Activated naive CD8-positive, alpha-beta T cell treated with anti-CD3 and anti-CD28 coated beads for 36 hours (primary cell): ENCODE data around the gene PAX4. TPM values are rescaled to one million over a fixed set of nuclear protein-coding genes. Genes with fewer than 3 reads are reported as not detected.

ENCODE experiments used
- DNase-seq: peaks from one replicate; pipeline ENCODE4 v3.0.0; 2021
- H3K27ac Mint-ChIP-seq: one replicate; pipeline ENCODE4 v1.8.0; 2022; ENCODE audit warnings: mild to moderate bottlenecking, moderate library complexity, mixed read lengths
- H3K27me3 Mint-ChIP-seq: one replicate; pipeline ENCODE4 v1.8.0; 2022; ENCODE audit warnings: mild to moderate bottlenecking, mixed read lengths
- H3K36me3 Mint-ChIP-seq: one replicate; pipeline ENCODE4 v1.8.0; 2021; ENCODE audit warnings: mild to moderate bottlenecking, mixed read lengths
- H3K4me1 Mint-ChIP-seq: one replicate; pipeline ENCODE4 v1.8.0; 2021; ENCODE audit warnings: mixed read lengths
- H3K4me3 Mint-ChIP-seq: one replicate; pipeline ENCODE4 v1.8.0; 2022; ENCODE audit warnings: mild to moderate bottlenecking, moderate library complexity, mixed read lengths
- H3K9me3 Mint-ChIP-seq: one replicate; pipeline ENCODE4 v1.8.0; 2022; ENCODE audit warnings: mixed read lengths
- total RNA-seq, 2 experiments: library from RNA; stranded (reverse); gene quantifications; one replicate each; pipeline ENCODE4 v1.2.3, GENCODE V29; 2021

PAX4 gene
- total RNA-seq, 2 experiments from 2014 or later = not detected

DNA sequence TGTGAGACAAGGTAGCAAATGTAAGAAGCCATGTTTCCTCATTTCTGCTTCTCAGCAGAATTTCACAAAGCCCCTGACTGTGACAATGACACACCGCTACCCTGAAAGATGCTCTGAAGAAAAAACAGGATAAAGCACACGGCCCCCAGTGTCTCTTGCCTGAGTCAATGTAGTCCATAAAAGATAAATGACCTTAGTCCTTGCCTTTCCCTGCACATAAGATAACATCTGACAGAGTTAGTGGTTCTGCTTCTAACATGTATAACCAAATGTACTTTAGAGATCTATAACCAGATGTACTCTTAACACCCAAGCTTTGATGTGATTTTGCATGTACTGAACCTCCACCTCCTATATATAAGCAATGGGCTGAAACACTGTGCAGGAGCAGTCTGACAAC lies 31.0 kb upstream of the PAX4 start:
- Mint-ChIP-seq H3K4me1 (peaks cover 5% of the 10 kb centered on the region), H3K4me3 (no peak overlapping the region), H3K27me3 (peaks cover 3% of the 10 kb centered on the region), H3K36me3 (peaks cover 16% of the 10 kb centered on the region), H3K27ac (no peak overlapping the region), H3K9me3 (no peaks in the 10 kb centered on the region)
- DNase-seq = no peak

GRCh38 chr7:127647636-127648035 lies 29.7 kb upstream of the PAX4 start:
- H3K27me3 Mint-ChIP-seq = peaks cover 3% of the 10 kb centered on the region
- H3K4me1 Mint-ChIP-seq = no peaks in the 10 kb centered on the region
- H3K36me3 Mint-ChIP-seq = peaks cover 4% of the 10 kb centered on the region
- no peaks in the 10 kb centered on the region for H3K9me3 Mint-ChIP-seq
- no peak for DNase-seq
- H3K27ac Mint-ChIP-seq = no peak overlapping the region
- H3K4me3 Mint-ChIP-seq = no peak overlapping the region

DNA sequence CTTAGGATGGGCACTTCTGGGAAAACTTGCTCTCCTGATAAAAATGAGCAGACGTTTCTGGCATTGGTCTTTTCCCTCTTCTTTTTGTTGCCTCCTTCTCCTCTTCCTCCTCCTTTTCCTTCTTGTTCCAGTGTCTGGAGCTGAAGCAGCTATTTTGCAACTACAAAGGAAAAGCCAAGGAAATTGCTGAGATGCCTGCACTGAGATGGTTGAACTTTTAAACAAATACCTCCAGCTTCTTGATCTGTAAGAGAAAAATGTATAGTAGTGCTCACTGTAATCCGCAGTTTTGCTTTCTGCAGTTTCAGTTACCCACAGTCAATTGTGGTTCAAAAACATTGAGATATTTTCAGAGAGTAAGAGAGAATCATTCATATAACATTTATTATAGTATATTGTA lies 26.5 kb upstream of the PAX4 start:
- no peak overlapping the region for H3K27ac Mint-ChIP-seq
- H3K4me3 Mint-ChIP-seq = no peak overlapping the region
- DNase-seq = no peak
- H3K36me3 Mint-ChIP-seq = no peaks in the 10 kb centered on the region
- H3K27me3 Mint-ChIP-seq = peaks cover 3% of the 10 kb centered on the region
- H3K4me1 Mint-ChIP-seq = no peaks in the 10 kb centered on the region
- no peaks in the 10 kb centered on the region for H3K9me3 Mint-ChIP-seq

DNA sequence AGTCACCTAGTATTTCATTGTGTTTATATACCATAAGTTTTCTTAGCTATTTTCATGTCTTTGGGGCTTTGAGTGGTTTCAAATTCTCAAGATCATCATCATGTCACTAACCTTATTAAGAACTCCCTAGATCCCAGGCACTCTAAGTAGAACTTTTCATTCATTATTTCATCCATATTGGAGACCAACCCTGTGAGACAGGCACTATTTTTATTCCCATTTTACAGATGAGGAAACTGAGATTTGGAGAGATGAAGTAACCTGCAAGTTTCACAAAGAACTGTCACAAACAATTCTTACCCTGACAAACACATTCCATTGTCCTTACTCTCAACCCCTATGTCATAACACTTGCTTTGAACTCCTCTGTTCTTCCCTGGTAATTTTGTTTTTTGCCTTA lies 20.3 kb upstream of the PAX4 start:
- Mint-ChIP-seq H3K36me3 (no peaks in the 10 kb centered on the region), H3K9me3 (no peaks in the 10 kb centered on the region), H3K4me1 (peaks cover 4% of the 10 kb centered on the region), H3K4me3 (no peak overlapping the region), H3K27ac (no peak overlapping the region), H3K27me3 (peaks cover 25% of the 10 kb centered on the region)
- no peak for DNase-seq

DNA sequence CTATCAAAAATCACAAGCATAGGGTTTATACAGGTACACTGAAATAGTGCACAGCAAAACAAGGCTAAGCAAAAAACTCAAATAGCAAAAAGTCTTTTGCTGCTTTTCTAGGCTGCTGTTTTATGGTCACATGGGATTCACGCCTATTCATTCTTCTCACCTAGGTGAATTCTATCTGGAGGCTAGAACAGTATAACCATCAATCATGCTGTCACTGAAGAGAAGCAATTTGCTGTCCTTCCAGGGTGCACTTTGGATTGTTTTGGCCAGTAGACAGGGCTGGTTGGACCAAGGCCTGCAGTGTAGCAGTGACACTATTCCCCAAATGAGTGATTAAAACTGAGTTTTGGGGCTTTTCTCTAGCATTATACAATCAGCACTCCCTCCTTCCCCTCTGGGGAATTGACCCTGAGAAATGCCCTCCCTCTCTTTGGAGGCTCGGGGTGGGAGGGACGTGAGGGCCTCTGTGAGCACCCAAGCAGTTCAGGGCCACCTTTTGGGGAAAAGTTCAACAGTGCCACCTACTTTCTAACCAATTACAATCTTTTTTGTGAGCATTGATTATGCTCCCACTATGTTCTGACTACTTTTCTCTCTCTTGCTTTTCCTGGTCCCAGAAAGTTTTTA lies 17.8 kb upstream of the PAX4 start:
- Mint-ChIP-seq H3K27ac (no peak overlapping the region), H3K4me1 (peaks cover 4% of the 10 kb centered on the region), H3K27me3 (peaks cover 38% of the 10 kb centered on the region), H3K36me3 (no peaks in the 10 kb centered on the region), H3K9me3 (no peaks in the 10 kb centered on the region), H3K4me3 (no peak overlapping the region)
- no peak for DNase-seq

GRCh38 chr7:127632276-127632910 lies 14.5 kb upstream of the PAX4 start:
- DNase-seq = no peak
- peaks cover 7% of the 10 kb centered on the region for H3K4me1 Mint-ChIP-seq
- peaks cover 32% of the 10 kb centered on the region for H3K27me3 Mint-ChIP-seq
- H3K4me3 Mint-ChIP-seq = no peak overlapping the region
- H3K9me3 Mint-ChIP-seq = no peaks in the 10 kb centered on the region
- no peak overlapping the region for H3K27ac Mint-ChIP-seq
- H3K36me3 Mint-ChIP-seq = no peaks in the 10 kb centered on the region

GRCh38 chr7:127629268-127629854 lies 11.4 kb upstream of the PAX4 start:
- no peak overlapping the region for H3K4me3 Mint-ChIP-seq
- peaks cover 27% of the 10 kb centered on the region for H3K27me3 Mint-ChIP-seq
- peaks cover 3% of the 10 kb centered on the region for H3K4me1 Mint-ChIP-seq
- H3K27ac Mint-ChIP-seq = no peak overlapping the region
- no peaks in the 10 kb centered on the region for H3K9me3 Mint-ChIP-seq
- H3K36me3 Mint-ChIP-seq = no peaks in the 10 kb centered on the region
- peak; percentile 43 for DNase-seq

DNA sequence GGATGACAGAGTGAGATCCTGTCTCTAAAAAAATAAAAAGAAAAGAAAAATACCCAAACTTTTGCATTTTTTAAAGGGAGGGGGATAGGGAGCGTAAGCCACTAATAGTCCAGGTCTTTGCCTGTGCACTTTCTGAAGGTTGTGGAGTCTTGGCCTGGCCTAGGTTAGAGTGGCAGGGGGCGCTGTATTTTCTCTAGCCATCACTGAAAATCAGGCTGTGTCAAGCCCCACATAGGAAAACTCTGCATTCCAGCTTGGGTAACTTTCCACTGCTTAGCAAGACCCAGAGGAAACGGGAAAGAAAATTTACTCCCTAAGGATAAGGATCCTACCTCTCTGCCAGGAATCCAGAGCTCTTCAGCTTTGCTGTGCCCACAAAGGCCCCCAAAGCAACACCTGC lies 10.5 kb upstream of the PAX4 start:
- no peak overlapping the region for H3K4me3 Mint-ChIP-seq
- peaks cover 30% of the 10 kb centered on the region for H3K27me3 Mint-ChIP-seq
- H3K4me1 Mint-ChIP-seq = peaks cover 3% of the 10 kb centered on the region
- no peaks in the 10 kb centered on the region for H3K36me3 Mint-ChIP-seq
- DNase-seq = no peak
- H3K27ac Mint-ChIP-seq = no peak overlapping the region
- no peaks in the 10 kb centered on the region for H3K9me3 Mint-ChIP-seq

- no peaks in the 10 kb centered on the region for H3K36me3 Mint-ChIP-seq
- H3K27me3 Mint-ChIP-seq = peaks cover 46% of the 10 kb centered on the region
- H3K4me3 Mint-ChIP-seq = no peak overlapping the region
- H3K27ac Mint-ChIP-seq = no peak overlapping the region
- no peaks in the 10 kb centered on the region for H3K9me3 Mint-ChIP-seq
- no peak for DNase-seq
- H3K4me1 Mint-ChIP-seq = peaks cover 8% of the 10 kb centered on the region
Measured at GRCh38 chr7:127625331-127625730, 7.4 kb upstream of the PAX4 start.

GRCh38 chr7:127620406-127621233 lies 2.7 kb upstream of the PAX4 start:
- peak overlapping the region; percentile 6 for H3K4me3 Mint-ChIP-seq
- peaks cover 7% of the 10 kb centered on the region for H3K4me1 Mint-ChIP-seq
- no peaks in the 10 kb centered on the region for H3K9me3 Mint-ChIP-seq
- no peaks in the 10 kb centered on the region for H3K36me3 Mint-ChIP-seq
- no peak for DNase-seq
- H3K27me3 Mint-ChIP-seq = peaks cover 79% of the 10 kb centered on the region
- H3K27ac Mint-ChIP-seq = no peak overlapping the region

DNA sequence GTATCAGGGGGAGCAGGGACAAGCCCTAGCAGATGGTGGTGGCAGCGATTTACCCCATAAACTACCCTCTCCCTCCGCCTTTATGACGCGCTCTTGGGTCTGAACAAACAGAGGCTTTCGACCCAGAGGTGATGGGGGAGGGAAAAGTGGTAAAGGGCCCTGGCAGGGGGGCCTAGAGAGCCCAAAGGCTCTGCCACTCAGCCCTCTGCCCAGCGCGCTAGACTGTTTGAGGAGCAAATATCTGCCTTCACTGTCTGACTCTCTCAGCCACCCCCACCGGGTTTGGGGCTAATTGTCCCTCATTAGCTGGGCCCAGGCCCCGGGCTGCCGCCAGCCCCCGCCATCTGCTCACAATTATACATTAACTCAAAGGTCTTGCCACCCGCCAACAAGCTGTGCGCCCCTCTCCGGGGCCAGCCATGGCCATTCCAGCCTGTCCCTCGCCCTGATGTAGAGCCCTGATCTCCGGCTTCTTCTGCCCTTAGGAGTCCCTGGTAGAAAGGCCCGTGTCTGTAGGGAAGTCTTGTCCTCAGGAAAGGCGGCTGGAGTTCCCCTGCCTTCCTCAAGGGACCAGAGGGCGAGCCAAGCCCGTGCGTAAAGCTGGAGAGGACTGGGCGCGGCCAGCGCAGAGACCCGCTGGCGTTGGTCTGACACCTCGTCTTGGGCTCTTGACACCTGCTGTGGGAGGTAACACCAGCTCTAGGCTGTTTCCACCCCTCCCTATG lies 1.9 kb upstream of the PAX4 start:
- Mint-ChIP-seq H3K36me3 (no peaks in the 10 kb centered on the region), H3K27ac (no peak overlapping the region), H3K4me3 (no peak overlapping the region), H3K27me3 (peaks cover 77% of the 10 kb centered on the region), H3K4me1 (peaks cover 7% of the 10 kb centered on the region), H3K9me3 (no peaks in the 10 kb centered on the region)
- DNase-seq = no peak

- peaks cover 71% of the 10 kb centered on the region for H3K27me3 Mint-ChIP-seq
- DNase-seq = no peak
- H3K9me3 Mint-ChIP-seq = no peaks in the 10 kb centered on the region
Measured at GRCh38 chr7:127618775-127619174, 833 bp upstream of the PAX4 start.

GRCh38 chr7:127616724-127617123 lies 1.2 kb downstream of the PAX4 start:
- Mint-ChIP-seq H3K9me3 (no peaks in the 10 kb centered on the region), H3K27ac (no peak overlapping the region), H3K4me3 (no peak overlapping the region), H3K36me3 (no peaks in the 10 kb centered on the region), H3K4me1 (peaks cover 7% of the 10 kb centered on the region), H3K27me3 (peaks cover 65% of the 10 kb centered on the region)
- no peak for DNase-seq

More at GRCh38 chr7:127618775-127619174, 833 bp upstream of the PAX4 start:
- Mint-ChIP-seq H3K4me1 (peaks cover 7% of the 10 kb centered on the region), H3K27ac (no peak overlapping the region), H3K36me3 (no peaks in the 10 kb centered on the region), H3K4me3 (no peak overlapping the region)

DNA sequence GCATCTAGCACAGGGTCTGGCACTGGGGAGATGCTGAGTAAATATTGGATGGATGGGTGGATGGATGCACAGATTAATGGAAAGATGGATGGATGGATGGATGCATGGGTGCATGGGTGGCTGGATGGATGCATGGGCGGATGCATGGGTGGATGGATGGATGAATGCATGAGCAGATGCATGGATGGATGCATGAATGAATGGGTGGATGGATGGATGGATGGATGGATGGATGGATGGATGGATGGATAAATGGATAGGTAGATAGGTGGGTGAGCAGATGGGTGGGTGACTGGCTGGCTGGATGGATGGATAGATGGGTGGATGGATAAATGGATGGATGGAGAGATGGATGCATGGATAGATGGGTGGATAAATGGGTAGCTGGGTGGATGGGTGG lies 5.7 kb downstream of the PAX4 start:
- no peaks in the 10 kb centered on the region for H3K9me3 Mint-ChIP-seq
- no peak overlapping the region for H3K27ac Mint-ChIP-seq
- no peak for DNase-seq
- no peaks in the 10 kb centered on the region for H3K4me1 Mint-ChIP-seq
- no peaks in the 10 kb centered on the region for H3K36me3 Mint-ChIP-seq
- no peak overlapping the region for H3K4me3 Mint-ChIP-seq
- peaks cover 31% of the 10 kb centered on the region for H3K27me3 Mint-ChIP-seq

DNA sequence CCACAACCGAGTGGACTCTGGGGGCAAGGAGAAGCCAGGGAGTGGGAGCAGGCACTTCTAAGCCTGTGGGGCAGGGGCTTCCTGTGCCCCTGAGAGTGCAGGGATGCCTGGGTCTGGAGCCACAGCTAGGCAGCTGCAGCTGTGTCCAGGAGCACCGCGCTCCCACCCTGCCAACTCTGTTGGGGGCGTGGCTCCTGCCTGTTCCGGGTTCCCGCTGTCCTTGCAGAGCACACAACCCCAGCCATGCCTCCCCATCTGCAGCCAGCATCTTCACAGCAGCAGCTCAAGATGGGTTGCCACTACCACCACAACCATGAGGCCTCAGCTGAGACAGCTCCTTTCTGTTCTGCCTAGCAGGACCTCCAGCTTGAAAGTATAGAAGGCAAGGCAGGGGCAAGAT lies 8.6 kb downstream of the PAX4 start:
- Mint-ChIP-seq H3K4me3 (no peak overlapping the region), H3K27me3 (peaks cover 16% of the 10 kb centered on the region), H3K27ac (no peak overlapping the region), H3K4me1 (no peaks in the 10 kb centered on the region), H3K36me3 (no peaks in the 10 kb centered on the region), H3K9me3 (no peaks in the 10 kb centered on the region)
- no peak for DNase-seq
